CD14-positive monocyte (primary cell): ENCODE results near the gene TRIM50. TPM values are rescaled to one million over a fixed set of nuclear protein-coding genes. Genes with fewer than 3 reads are reported as not detected.

Experiments
- DNase-seq, 3 donors: peaks; one replicate each; pipeline ENCODE4 v3.0.0-alpha.2; 2011 to 2022
- H2AFZ ChIP-seq: 2 replicates; pipeline ENCODE4 v1.6.0; 2012; ENCODE audit warnings: mild to moderate bottlenecking, low read depth, low read length, inconsistent platforms; ENCODE audit not compliant: insufficient read depth, poor library complexity, severe bottlenecking
- H3K27ac ChIP-seq, 2 donors: 1 replicate in 1 of 2; 2 replicates in 1 of 2; pipeline ENCODE4 v1.5.1; 2012 to 2013; ENCODE audit warnings: low read length in 2 of 2, control low read depth in 1 of 2, inconsistent platforms in 1 of 2, low read depth in 1 of 2, mild to moderate bottlenecking in 1 of 2
- H3K27me3 ChIP-seq, 2 donors: one replicate each; pipeline versions ENCODE4 v1.6.0 to v1.6.1; 2011 to 2013; ENCODE audit warnings: low read length in 2 of 2; ENCODE audit not compliant: control insufficient read depth in 2 of 2, insufficient read depth in 2 of 2
- H3K36me3 ChIP-seq, 2 donors: replicated peaks in 1 of 2; 1 replicate in 1 of 2; 2 replicates in 1 of 2; pipeline versions ENCODE4 v1.5.1 to v1.6.1; 2012 to 2013; ENCODE audit warnings: low read length in 2 of 2, control low read depth in 1 of 2, inconsistent platforms in 1 of 2, mild to moderate bottlenecking in 1 of 2; ENCODE audit not compliant: insufficient read depth in 2 of 2, control insufficient read depth in 1 of 2
- H3K4me1 ChIP-seq, 2 donors: 1 replicate in 1 of 2; 2 replicates in 1 of 2; pipeline versions ENCODE4 v1.5.1 to v1.6.1; 2012 to 2013; ENCODE audit warnings: low read length in 2 of 2, control low read depth in 1 of 2, inconsistent platforms in 1 of 2, mild to moderate bottlenecking in 1 of 2, moderate library complexity in 1 of 2; ENCODE audit not compliant: insufficient read depth in 2 of 2, control insufficient read depth in 1 of 2
- H3K4me2 ChIP-seq: replicated peaks from 2 replicates; pipeline ENCODE3; 2012; ENCODE audit warnings: low read length, moderate library complexity, mild to moderate bottlenecking; ENCODE audit not compliant: poor library complexity, severe bottlenecking; ENCODE audit errors: extremely low read depth
- H3K4me3 ChIP-seq, 3 experiments: fragments of 200-600 bp in 1 of 3; sonication (generic) in 1 of 3; replicated peaks in 1 of 3; 1 replicate in 2 of 3; 2 replicates in 1 of 3; pipeline ENCODE4 v1.5.1; 2011 to 2013; ENCODE audit warnings: low read length in 3 of 3, mild to moderate bottlenecking in 3 of 3, control low read depth in 2 of 3, low read depth in 2 of 3, inconsistent platforms in 1 of 3, moderate library complexity in 1 of 3
- H3K79me2 ChIP-seq: 2 replicates; pipeline ENCODE4 v1.6.0; 2012; ENCODE audit warnings: mild to moderate bottlenecking, control low read depth, inconsistent platforms, low read length, moderate library complexity; ENCODE audit not compliant: insufficient read depth
- H3K9ac ChIP-seq: 2 replicates; pipeline ENCODE4 v1.6.0; 2017; ENCODE audit warnings: low read length, mild to moderate bottlenecking; ENCODE audit not compliant: insufficient read depth, poor library complexity, severe bottlenecking
- H3K9me3 ChIP-seq, 2 donors: replicated peaks in 1 of 2; 1 replicate in 1 of 2; 2 replicates in 1 of 2; pipeline versions ENCODE4 v1.5.1 to v1.6.1; 2012 to 2013; ENCODE audit warnings: low read length in 2 of 2, control low read depth in 1 of 2; ENCODE audit not compliant: control insufficient read depth in 1 of 2, insufficient read depth in 1 of 2
- H4K20me1 ChIP-seq: 2 replicates; pipeline ENCODE4 v1.6.0; 2012; ENCODE audit warnings: mild to moderate bottlenecking, low read length, control low read depth, moderate library complexity; ENCODE audit not compliant: insufficient read depth
- H3K27ac Mint-ChIP-seq, 7 donors: one replicate each; pipeline ENCODE4 v1.8.0; 2020; ENCODE audit warnings: mild to moderate bottlenecking in 7 of 7, mixed read lengths in 7 of 7, moderate library complexity in 6 of 7, inconsistent platforms in 2 of 7
- H3K27me3 Mint-ChIP-seq, 3 donors: one replicate each; pipeline ENCODE4 v1.8.0; 2021 to 2022; ENCODE audit warnings: low read depth in 3 of 3, mild to moderate bottlenecking in 3 of 3, mixed read lengths in 3 of 3, moderate library complexity in 3 of 3, inconsistent platforms in 1 of 3
- H3K36me3 Mint-ChIP-seq, 2 donors: one replicate each; pipeline ENCODE4 v1.8.0; 2020; ENCODE audit warnings: mixed read lengths in 2 of 2, inconsistent platforms in 1 of 2, mild to moderate bottlenecking in 1 of 2
- H3K4me1 Mint-ChIP-seq: one replicate; pipeline ENCODE4 v1.8.0; 2020; ENCODE audit warnings: mild to moderate bottlenecking, mixed read lengths
- H3K4me3 Mint-ChIP-seq, 2 donors: one replicate each; pipeline ENCODE4 v1.8.0; 2020; ENCODE audit warnings: mild to moderate bottlenecking in 2 of 2, mixed read lengths in 2 of 2, moderate library complexity in 1 of 2
- H3K9me3 Mint-ChIP-seq, 7 donors: one replicate each; pipeline ENCODE4 v1.8.0; 2020 to 2022; ENCODE audit warnings: mixed read lengths in 7 of 7, mild to moderate bottlenecking in 6 of 7, moderate library complexity in 6 of 7, inconsistent platforms in 2 of 7
- CTCF ChIP-seq: fragments of 200-600 bp; IDR thresholded peaks from one replicate; pipeline ENCODE4 v1.8.0; 2022; ENCODE audit warnings: antibody characterized with exemption, mild to moderate bottlenecking
- WGBS: methylation state at CpG from one replicate; pipeline ENCODE4 v1.1.5; 2013; ENCODE audit warnings: missing lambda C conversion rate; ENCODE audit not compliant: insufficient coverage; 5-methylcytosine and 5-hydroxymethylcytosine counted together
- intact Hi-C, 2 donors: fragments of 100-400 bp; cut with micrococcal nuclease; formaldehyde crosslinking; loops; one replicate each; pipeline versions ENCODE4 v1.15.0 to v1.15.1; 2023
- polyA plus RNA-seq, 3 donors: library from polyadenylated mRNA; depleted of rRNA in 1 of 3; unstranded in 2 of 3; stranded (reverse) in 1 of 3; fragments of 300-500 nt in 2 of 3; fragments of >200 nt in 1 of 3; fragmentation: Illumina TruSeq in 2 of 3; gene quantifications; 1 replicate in 2 of 3; 2 replicates in 1 of 3; pipeline ENCODE4 v1.2.3, GENCODE V29; 2012 to 2021

Gene TRIM50
- polyA plus RNA-seq, 3 donors = not detected

GRCh38 chr7:73373741-73374140 is 45.9 kb upstream of the TRIM50 start:
- H3K36me3 Mint-ChIP-seq = peaks cover 0 to 2% of the 10 kb centered on the region in 2 donors
- Histone ChIP-seq H3K27me3 (peaks cover 0 to 23% of the 10 kb centered on the region in 2 donors), H4K20me1 (no peaks in the 10 kb centered on the region), H3K4me1 (peaks cover 0 to 4% of the 10 kb centered on the region in 2 donors), H3K27ac (no peak overlapping the region), H3K9ac (no peak overlapping the region), H3K9me3 (peaks cover 0 to 2% of the 10 kb centered on the region in 2 donors), H3K4me2 (no peak overlapping the region), H3K79me2 (no peaks in the 10 kb centered on the region), H3K4me3 (no peak overlapping the region), H3K36me3 (no peaks in the 10 kb centered on the region), H2AFZ (no peak overlapping the region)
- peaks cover 28 to 31% (median 31%) of the 10 kb centered on the region in 3 donors for H3K27me3 Mint-ChIP-seq
- no peak for TF ChIP-seq CTCF
- WGBS = 89% methylated on average over 13 of the region's 13 CpGs
- H3K4me3 Mint-ChIP-seq = no peak overlapping the region
- peaks cover 0 to 12% (median 4%) of the 10 kb centered on the region in 7 donors for H3K9me3 Mint-ChIP-seq
- intact Hi-C loops = no loop called here
- no peak for DNase-seq
- H3K4me1 Mint-ChIP-seq = peaks cover 13% of the 10 kb centered on the region
- peak overlapping the region in 1 of 7 donors; percentile 42 for H3K27ac Mint-ChIP-seq

GRCh38 chr7:73369622-73370021 is 41.7 kb upstream of the TRIM50 start:
- Histone ChIP-seq H3K4me2 (no peak overlapping the region), H3K9me3 (no peaks in the 10 kb centered on the region), H3K4me1 (peaks cover 14 to 15% of the 10 kb centered on the region in 2 donors), H3K27ac (no peak overlapping the region), H3K4me3 (no peak overlapping the region), H4K20me1 (no peaks in the 10 kb centered on the region), H2AFZ (no peak overlapping the region), H3K79me2 (no peaks in the 10 kb centered on the region), H3K36me3 (no peaks in the 10 kb centered on the region), H3K27me3 (no peaks in the 10 kb centered on the region), H3K9ac (no peak overlapping the region)
- intact Hi-C loops = no loop called here
- DNase-seq = no peak
- TF ChIP-seq CTCF = no peak
- no peaks in the 10 kb centered on the region for H3K36me3 Mint-ChIP-seq
- H3K27ac Mint-ChIP-seq = no peak overlapping the region
- H3K4me3 Mint-ChIP-seq = no peak overlapping the region
- H3K9me3 Mint-ChIP-seq = peaks cover 0 to 2% (median 0%) of the 10 kb centered on the region in 7 donors
- H3K4me1 Mint-ChIP-seq = peaks cover 20% of the 10 kb centered on the region
- 100% methylated on average over 2 of the region's 9 CpGs for WGBS
- H3K27me3 Mint-ChIP-seq = peaks cover 3 to 10% (median 3%) of the 10 kb centered on the region in 3 donors
